GM19193 (cell line): ENCODE data around the gene PSMA4.

Experiments used
- POLR2A ChIP-seq: IDR thresholded peaks from 4 replicates; pipeline ENCODE4 v1.6.1; 2011; ENCODE audit not compliant: insufficient read depth, insufficient read length; ENCODE audit errors: extremely low read depth

PSMA4 gene

DNA sequence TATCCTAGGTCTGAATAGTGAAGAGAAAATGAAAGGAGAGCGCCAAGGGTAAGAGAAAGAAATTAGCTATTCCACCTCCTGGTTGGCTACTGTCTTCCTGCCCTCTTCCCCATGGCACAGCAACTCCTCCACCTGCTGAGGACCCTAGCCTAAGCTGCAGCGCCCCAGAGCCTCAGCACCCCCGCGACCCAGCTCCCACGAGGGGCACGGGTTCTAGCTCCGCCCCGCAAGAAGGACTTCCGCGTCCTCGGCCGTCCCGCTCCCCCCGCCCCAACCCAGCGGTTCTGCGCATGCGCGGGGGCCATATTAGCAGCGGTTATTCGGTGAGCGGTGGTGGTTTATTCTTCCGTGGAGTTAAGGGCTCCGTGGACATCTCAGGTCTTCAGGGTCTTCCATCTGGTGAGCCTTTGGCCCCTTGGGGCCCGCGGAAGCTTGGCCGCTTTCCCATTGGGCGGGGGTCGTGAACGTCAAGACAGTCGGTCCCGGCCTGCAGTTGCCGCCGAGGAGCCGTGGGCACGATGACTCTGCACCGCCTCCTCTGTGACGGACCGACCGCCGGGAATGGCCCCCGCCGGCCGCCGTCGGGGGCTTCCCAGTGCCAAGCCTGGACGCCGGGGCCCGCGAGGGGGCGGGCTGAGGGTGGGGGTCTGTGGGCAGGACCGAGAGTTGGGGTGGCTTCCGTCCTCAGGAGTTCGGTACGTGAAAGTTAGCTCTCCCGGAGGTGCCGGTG lies at the start of gene PSMA4:
Gene PSMA4, plus strand, starts transcription at position 304 of the 730 bp plus-strand sequence. CDS start 1,484 bp downstream, outside the sequence.
- TF ChIP-seq POLR2A = peak; percentile 97

DNA sequence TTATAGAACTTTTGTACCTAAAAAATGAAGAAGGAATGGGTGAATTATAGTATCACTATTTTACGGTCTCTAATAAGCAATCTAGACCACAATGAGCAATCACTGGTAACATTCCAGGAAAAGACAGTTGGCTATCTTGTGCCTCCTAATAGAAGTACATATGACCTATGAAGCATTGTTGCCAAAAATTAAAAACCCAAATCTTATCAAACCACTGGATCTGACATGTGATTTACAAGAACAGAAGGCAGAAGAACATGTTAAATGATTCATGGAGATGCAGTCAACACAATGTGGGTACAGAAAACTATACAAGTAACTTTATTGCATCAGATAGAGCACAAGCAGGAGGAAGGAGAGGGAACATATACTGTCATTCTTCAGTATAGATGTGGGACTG lies 47.4 kb upstream of the PSMA4 start:
- no peak for TF ChIP-seq POLR2A

DNA sequence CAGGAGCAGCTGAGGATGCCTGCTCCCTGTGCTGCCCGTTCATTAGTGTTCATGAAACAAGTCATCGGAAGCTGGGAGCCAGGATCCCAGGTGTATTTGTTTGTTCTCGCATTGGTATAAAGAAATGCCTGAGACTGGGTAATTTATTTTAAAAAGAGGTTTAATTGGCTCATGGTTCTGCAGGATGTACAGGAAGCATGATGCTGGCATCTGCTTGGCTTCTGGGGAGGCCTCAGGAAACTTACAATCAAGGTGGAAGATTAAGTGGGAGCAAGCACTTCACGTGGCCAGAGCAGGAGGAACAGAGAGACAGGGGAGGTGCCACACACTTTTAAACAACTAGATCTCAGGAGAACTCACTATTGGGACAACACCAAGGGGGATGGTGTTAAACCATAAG lies 38.4 kb upstream of the PSMA4 start:
- no peak for TF ChIP-seq POLR2A

DNA sequence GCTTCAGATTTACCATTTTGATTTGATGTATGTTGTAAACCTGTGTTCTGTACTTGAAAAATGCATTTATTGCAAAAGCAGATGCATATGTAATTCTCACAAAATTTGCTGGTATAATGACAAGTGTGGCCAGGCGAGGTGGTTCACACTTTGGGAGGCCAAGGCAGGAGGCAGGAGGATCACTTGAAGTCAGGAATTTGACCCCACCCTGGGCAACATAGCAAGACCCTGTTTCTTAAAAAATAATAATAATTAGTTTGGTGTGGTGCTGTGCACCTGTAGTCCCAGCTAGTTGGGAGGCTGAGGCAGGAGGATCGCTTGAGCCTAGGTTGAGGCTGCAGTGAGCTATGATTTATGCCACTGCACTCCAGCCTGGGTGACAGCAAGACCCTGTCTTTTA lies 37.6 kb upstream of the PSMA4 start:
- TF ChIP-seq POLR2A = no peak

DNA sequence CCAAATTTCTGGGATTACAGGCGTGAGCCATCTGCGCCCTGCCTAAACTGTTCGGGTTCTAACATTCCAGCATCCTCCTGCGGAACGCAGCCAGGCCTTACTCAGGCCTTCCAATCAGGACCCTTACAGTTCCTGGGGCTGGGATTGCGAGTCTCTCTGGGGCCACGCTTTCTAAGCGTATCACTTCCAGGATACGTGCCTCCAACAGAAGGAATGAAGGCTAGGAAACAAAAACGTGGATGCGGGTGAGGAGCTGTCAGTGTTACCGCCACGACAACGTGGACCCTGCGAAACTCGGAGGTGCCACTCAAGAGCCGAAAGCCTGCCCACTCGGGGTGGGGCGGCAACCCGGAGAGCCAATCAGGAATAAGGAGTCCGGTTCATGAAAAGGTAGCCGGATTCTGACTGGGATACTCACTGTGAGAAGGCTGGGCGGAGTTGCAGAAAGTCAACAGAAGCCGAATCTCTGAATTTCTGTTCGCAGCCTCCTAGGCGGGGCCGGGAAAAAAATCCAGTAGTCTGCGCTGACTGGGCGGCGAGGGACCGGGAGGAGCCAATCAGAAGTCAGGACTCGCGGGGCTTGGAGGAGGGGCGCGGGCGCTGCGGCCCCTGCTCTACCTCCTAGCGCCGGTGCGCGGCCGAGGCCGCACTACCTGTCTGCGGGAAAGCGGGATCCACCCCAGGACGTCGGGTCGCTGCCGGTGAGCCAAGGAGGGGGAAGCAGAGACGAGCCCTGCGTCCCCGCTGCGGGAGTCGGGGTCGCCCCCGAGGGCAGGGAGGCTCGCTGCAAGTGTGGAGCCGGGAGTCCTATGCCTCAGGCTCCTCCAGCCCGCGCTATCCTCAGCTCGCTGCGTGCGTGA lies 33.0 kb upstream of the PSMA4 start, which contains the start of gene HYKK:
Gene HYKK, plus strand, starts transcription at position 607 of the 860 bp plus-strand sequence. CDS start 5,512 bp downstream, outside the sequence.
- no peak for TF ChIP-seq POLR2A

DNA sequence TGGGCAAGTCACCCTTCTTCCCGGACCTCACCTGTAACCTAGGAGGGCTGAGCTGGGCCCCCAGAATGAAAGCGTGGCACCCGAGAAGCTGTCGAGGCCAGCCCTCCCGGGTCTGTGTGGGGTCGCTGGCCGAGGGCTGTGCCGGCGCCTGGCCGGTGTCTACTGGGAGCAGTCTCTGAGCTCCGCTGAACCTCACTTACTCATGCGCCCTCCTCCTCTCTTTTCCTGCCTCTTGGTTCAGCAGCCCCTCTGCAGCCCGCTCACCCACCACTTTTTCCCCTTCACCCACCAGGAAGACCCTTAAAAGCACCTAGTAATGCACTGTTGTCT lies 32.4 kb upstream of the PSMA4 start:
- TF ChIP-seq POLR2A = no peak

DNA sequence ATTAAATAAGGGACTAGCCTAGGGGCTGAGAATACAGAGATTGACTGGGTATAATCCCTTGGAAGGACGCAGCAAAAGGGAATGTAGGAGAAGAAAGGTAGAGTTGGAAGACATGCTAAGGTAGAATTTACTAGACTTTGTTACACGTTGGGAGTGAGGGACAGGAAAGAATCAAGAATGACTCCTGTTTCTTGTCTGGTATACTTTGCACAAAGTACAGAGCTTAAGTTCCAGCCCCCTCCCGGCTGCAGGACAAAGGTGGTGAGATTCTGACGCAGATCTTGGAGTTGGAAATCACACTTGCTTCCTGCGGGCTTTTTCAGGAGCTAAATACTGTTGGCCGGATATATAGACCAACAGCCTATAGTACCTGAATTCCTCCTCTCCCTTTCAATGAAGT lies 32.0 kb upstream of the PSMA4 start:
- no peak for TF ChIP-seq POLR2A

DNA sequence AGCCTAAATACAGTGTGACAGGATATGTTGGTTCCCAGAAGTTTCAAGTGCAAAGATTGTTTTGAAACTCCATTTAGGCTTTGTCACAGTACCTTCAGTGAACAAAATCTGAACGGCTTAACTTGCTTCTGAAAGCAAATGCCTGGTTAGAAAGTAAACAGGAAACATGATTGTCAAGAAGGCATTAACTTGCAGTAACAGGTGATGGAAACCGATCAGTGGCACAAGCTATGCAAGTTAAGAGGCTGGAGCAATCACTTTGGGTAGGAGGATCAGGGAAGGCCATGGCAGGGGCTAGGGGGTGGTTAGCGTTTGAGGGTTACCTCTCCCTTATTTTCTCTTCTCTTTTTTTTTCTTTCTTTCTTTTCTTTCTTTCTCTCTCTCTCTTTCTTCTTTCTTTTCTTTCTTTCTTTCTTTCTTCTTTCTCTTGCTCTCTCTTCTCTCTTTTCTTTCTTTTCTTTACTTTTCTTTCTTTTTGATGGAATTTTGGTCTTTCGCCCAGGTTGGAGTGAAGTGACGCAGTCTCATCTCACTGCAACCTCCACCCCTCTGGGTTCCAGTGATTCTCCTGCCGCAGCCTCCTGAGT lies 30.4 kb upstream of the PSMA4 start:
- TF ChIP-seq POLR2A = no peak

DNA sequence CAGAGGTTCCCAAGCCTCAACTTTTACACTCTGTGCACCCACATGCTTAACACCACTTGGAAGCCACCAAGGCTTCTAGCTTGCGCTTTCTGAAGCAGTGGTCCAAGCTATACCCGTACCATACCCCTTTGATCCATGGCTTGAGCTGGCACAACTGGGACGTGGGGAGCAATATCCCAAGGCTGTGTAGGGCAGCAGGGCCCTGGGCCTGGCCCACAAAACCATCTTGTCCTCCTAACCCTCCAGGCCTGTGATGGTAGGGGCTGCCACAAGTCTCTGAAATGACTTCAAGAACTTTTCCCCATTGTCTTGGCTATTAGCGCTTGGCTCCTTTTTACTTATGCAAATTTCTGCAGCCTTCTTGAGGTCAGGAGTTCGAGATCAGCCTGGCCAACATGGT lies 16.0 kb upstream of the PSMA4 start:
- TF ChIP-seq POLR2A = no peak

DNA sequence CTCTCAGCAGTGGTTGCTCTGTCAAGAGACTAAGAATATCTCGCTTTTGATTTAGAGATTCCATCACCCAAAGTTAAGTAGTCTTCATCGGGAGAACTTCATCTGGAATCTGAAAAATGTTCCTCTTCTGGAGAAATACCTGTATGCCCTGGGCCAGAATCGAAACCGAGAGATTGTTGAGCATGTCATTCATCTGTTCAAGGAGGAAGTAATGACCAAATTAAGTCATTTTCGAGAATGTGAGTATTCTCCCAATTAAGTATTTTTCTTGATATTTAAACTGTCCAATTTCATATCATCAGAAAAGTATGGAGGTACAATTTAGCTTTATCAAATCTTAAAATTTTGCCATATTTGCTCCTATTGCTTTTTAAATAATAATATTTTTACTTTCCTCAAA lies 12.9 kb upstream of the PSMA4 start:
- TF ChIP-seq POLR2A = no peak

DNA sequence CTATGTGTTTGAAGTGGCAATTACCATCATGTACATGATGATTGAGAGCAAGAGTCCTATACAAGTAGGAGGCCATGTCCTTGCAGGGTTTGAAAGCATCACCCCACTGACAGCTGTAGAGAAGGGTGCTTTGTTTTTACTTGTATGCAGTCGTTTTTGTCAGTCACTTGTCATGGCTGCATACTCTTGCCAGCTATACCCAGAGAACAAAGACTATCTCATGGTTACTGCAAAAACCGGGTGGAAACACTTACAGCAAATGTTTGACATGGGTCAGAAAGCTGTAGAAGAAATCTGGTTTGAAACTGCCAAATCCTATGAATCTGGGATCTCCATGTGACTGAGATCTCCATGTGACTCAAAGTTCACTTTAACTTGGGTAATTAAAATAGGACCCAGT lies 6.9 kb upstream of the PSMA4 start:
- no peak for TF ChIP-seq POLR2A

DNA sequence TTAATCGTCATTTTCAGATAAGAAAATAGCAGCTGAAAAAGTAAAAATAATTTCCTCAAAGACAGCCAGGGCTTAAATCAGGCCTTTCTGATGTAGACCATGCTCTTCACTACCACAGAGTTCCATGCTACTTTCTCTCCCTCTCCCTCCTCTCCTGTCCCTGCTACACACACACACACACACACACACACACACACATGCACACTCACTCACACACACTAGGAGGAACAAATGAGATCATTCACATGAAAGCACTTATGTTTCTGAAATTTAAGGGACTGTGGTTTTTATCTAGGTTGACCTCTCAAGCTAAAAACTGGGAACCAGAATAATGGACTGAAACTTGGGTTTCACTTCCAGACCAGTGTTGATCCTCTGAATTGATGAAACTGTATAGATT lies 4.1 kb upstream of the PSMA4 start:
- TF ChIP-seq POLR2A = no peak

DNA sequence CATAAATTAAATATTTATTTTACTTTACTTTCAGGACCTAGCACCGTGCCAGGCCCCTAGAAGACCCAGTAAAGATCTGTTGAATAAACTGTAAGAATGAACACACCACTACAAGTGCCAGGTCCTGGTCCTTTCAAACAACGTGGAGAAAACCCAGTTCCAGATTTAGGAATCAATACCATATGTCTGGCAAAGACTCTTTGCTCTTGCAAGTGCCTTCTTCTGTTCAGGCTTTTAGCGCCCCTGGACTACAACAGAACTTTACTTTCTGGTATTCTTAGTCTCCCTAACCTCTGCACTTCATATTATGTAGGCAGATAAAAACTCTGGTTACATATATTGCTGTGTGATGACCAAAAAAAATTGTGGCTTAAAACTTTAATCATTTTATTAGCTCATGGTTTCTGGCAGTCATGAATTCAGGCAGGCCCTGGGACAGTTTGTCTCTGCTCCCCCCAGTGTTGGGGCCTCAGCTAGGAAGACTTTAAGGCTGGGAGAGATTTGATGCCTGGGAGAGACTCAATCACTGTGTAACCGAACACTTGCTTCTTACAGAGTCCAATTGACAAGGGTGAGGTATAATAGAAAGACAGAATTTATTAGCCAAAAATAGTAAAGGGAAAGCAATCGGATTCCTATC lies 2.9 kb upstream of the PSMA4 start:
- no peak for TF ChIP-seq POLR2A

DNA sequence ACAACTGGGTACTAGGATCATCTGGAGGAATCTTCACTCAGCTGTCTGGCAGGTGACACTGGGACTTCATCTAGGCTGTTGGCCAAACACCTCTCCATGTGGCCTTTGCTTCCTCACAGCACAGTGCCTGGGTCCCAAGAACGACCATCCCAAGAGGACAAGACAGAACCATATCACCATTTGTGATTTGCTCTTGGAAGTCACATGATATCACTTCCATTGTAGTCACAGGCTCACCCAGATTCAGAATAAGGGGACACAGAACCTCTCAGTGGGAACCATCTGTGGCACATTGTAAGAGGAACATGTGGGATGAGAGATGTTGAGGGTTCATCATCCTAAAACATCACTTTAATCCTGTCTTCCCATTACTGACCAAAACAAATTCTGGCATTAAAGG lies 1.9 kb upstream of the PSMA4 start:
- TF ChIP-seq POLR2A = no peak
